ENCODE data around the gene ADGRD2.

DNA sequence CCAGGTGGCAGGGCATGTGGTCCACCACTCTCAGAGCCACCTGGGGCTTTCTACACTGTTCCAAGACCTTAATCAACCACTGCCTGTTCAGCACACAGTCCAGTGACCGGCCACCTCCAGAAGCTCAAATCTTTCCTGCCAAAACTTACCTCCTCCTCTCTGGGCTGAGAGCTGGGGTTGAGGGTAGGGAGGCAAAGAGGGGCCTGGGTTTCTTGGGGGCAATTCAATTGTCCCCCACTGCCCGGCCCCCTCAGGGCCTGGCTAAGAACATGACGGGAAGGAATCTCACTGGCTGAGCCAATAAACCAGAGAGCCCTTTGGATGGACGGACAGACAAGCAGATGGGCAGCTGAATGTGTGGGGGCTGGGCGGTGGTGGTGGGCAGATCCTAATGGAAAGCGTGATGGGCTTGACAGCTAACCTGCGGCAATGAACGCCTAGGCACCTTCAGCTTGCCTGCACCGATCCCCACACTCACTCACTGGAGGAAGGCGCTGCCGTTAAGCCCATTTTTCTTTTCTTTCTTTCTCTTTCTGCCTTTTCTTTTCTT is 51.6 kb downstream of the ADGRD2 start:
- TF ChIP-seq, protein P1, sequence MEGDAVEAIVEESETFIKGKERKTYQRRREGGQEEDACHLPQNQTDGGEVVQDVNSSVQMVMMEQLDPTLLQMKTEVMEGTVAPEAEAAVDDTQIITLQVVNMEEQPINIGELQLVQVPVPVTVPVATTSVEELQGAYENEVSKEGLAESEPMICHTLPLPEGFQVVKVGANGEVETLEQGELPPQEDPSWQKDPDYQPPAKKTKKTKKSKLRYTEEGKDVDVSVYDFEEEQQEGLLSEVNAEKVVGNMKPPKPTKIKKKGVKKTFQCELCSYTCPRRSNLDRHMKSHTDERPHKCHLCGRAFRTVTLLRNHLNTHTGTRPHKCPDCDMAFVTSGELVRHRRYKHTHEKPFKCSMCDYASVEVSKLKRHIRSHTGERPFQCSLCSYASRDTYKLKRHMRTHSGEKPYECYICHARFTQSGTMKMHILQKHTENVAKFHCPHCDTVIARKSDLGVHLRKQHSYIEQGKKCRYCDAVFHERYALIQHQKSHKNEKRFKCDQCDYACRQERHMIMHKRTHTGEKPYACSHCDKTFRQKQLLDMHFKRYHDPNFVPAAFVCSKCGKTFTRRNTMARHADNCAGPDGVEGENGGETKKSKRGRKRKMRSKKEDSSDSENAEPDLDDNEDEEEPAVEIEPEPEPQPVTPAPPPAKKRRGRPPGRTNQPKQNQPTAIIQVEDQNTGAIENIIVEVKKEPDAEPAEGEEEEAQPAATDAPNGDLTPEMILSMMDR (IDR thresholded peaks at IDR 0.05 in 8 of 11, conservative IDR thresholded peaks at IDR 0.05 in 3 of 11) = no peak
- TF ChIP-seq POLR2A (IDR thresholded peaks at IDR 0.05) = no peak
